Hematopoietic multipotent progenitor cell treated with erythropoietin and hydrocortisone succinate and interleukin-3 and kit ligand, for 4 days (in vitro differentiated cells): ENCODE measurements around the gene WNT1.

ENCODE experiments used
- DNase-seq: peaks from one replicate; pipeline ENCODE4 v3.0.0-alpha.2; 2015

WNT1 gene

GRCh38 chr12:49010092-49010668 is 32.1 kb downstream of the WNT1 start:
- DNase-seq, result no peak

- DNase-seq, result no peak
Observed at GRCh38 chr12:49012739-49013138, 34.6 kb downstream of the WNT1 start.

- peak; percentile 32 for DNase-seq
Observed at GRCh38 chr12:49013428-49013827, 35.3 kb downstream of the WNT1 start.

- no peak for DNase-seq
Observed at GRCh38 chr12:49014547-49014946, 36.4 kb downstream of the WNT1 start.

GRCh38 chr12:49015196-49015595 is 37.1 kb downstream of the WNT1 start:
- DNase-seq, result peak; percentile 61

GRCh38 chr12:49017891-49018260 is 39.8 kb downstream of the WNT1 start:
- DNase-seq, result peak; percentile 73

GRCh38 chr12:49018261-49019119 is 40.4 kb downstream of the WNT1 start, which contains the start of gene PRKAG1:
Gene PRKAG1, minus strand, starts transcription at chr12:49018776. Its CDS starts 36 bp downstream, at chr12:49018740.
- peak; percentile 99 for DNase-seq

GRCh38 chr12:49019120-49019430 is 41.0 kb downstream of the WNT1 start:
- DNase-seq, result no peak

- DNase-seq, result peak; percentile 91
Observed at GRCh38 chr12:49019443-49020324, 41.6 kb downstream of the WNT1 start.

- no peak for DNase-seq
Observed at GRCh38 chr12:49020441-49020840, 42.3 kb downstream of the WNT1 start.

GRCh38 chr12:49021292-49021915 is 43.3 kb downstream of the WNT1 start:
- no peak for DNase-seq

- DNase-seq, result no peak
Observed at GRCh38 chr12:49022558-49023178, 44.5 kb downstream of the WNT1 start.

GRCh38 chr12:49023812-49024211 is 45.7 kb downstream of the WNT1 start:
- no peak for DNase-seq

GRCh38 chr12:49024543-49024942 is 46.4 kb downstream of the WNT1 start:
- DNase-seq, result no peak

- no peak for DNase-seq
Observed at GRCh38 chr12:49025463-49025862, 47.3 kb downstream of the WNT1 start.

- no peak for DNase-seq
Observed at GRCh38 chr12:49026101-49026500, 48.0 kb downstream of the WNT1 start.

- DNase-seq, result no peak
Observed at GRCh38 chr12:49026678-49027480, 48.8 kb downstream of the WNT1 start.

- DNase-seq, result no peak
Observed at GRCh38 chr12:49027846-49028555, 49.9 kb downstream of the WNT1 start.

GRCh38 chr12:49028666-49029275 is 50.6 kb downstream of the WNT1 start:
- DNase-seq, result no peak

GRCh38 chr12:49030119-49030518 is 52.0 kb downstream of the WNT1 start:
- no peak for DNase-seq
